Endothelial cell of umbilical vein (primary cell): Measurements from ENCODE around the gene MSL3B.

Source experiments
- BruUV-seq: library from RNA; stranded (reverse); fragments of 400-500 nt; replicated peaks from 2 replicates; lab custom pipeline; 2021; lab: Mats Ljungman, UMichigan
- CTCF ChIA-PET: fragments of 300-600, 350-600 bp; sonication (Branson Sonifier 250); formaldehyde crosslinking; loops from one replicate; lab custom pipeline; 2021; ENCODE audit warnings: antibody characterized with exemption, inconsistent platforms; lab: Charles Lee
- POLR2A ChIA-PET: fragments of 300-600, 350-600 bp; sonication (Branson Sonifier 250); formaldehyde crosslinking; loops from one replicate; lab custom pipeline; 2021; ENCODE audit warnings: antibody characterized with exemption, inconsistent platforms; lab: Charles Lee
- DNase-seq: peaks from one replicate; pipeline ENCODE4 v3.0.0-alpha.2; 2011; ENCODE audit warnings: low read depth, low spot score
- FAIRE-seq: peaks from 2 replicates; lab custom pipeline; 2011; peaks lifted over from hg19 to GRCh38; lab: Jason Lieb, UNC
- H2AFZ ChIP-seq: 2 replicates; pipeline ENCODE4 v1.6.0; 2012; ENCODE audit warnings: low read depth, low read length, control low read depth, inconsistent platforms
- H3K27ac ChIP-seq: 2 replicates; pipeline ENCODE4 v1.5.1; 2011; ENCODE audit warnings: low read depth, mild to moderate bottlenecking, control low read depth, low read length, moderate library complexity; ENCODE audit not compliant: insufficient read depth
- H3K27me3 ChIP-seq, 2 experiments: 2 replicates each; pipeline versions ENCODE4 v1.6.0 to v1.6.1; 2011; ENCODE audit warnings: low read length in 2 of 2, mixed read lengths in 1 of 2; ENCODE audit not compliant: control insufficient read depth in 2 of 2, insufficient read depth in 2 of 2
- H3K36me3 ChIP-seq, 2 experiments: 2 replicates in 1 of 2; 3 replicates in 1 of 2; pipeline ENCODE4 v1.5.1; 2011; ENCODE audit warnings: low read length in 2 of 2, mild to moderate bottlenecking in 1 of 2, moderate library complexity in 1 of 2; ENCODE audit not compliant: control insufficient read depth in 2 of 2, insufficient read depth in 2 of 2; ENCODE audit errors: extremely low read depth in 1 of 2
- H3K4me1 ChIP-seq: 3 replicates; pipeline ENCODE4 v1.5.1; 2011; ENCODE audit warnings: mild to moderate bottlenecking, low read length; ENCODE audit not compliant: control insufficient read depth, insufficient read depth; ENCODE audit errors: extremely low read depth
- H3K4me2 ChIP-seq: 2 replicates; pipeline ENCODE4 v1.6.1; 2011; ENCODE audit warnings: low read length, control low read depth, mixed read lengths; ENCODE audit not compliant: insufficient read depth
- H3K4me3 ChIP-seq, 3 experiments: fragments of 200-600 bp in 1 of 3; sonication (generic), shearing (Covaris generic) in 1 of 3; replicated peaks in 1 of 3; 2 replicates each; pipeline ENCODE4 v1.5.1; 2011 to 2016; ENCODE audit warnings: control low read depth in 3 of 3, low read length in 3 of 3, mild to moderate bottlenecking in 2 of 3, inconsistent platforms in 1 of 3, low read depth in 1 of 3, moderate library complexity in 1 of 3; ENCODE audit not compliant: insufficient read depth in 1 of 3
- H3K79me2 ChIP-seq: 2 replicates; pipeline ENCODE4 v1.6.0; 2012; ENCODE audit warnings: low read length, inconsistent platforms; ENCODE audit not compliant: control insufficient read depth, insufficient read depth
- H3K9ac ChIP-seq: replicated peaks from 2 replicates; pipeline ENCODE3; 2011; ENCODE audit warnings: low read length, control low read depth; ENCODE audit not compliant: insufficient read depth; ENCODE audit errors: extremely low read depth
- H3K9me1 ChIP-seq: replicated peaks from 3 replicates; pipeline ENCODE4 v1.6.0; 2011; ENCODE audit warnings: mild to moderate bottlenecking, low read length; ENCODE audit not compliant: control insufficient read depth, insufficient read depth; ENCODE audit errors: extremely low read depth
- H3K9me3 ChIP-seq: replicated peaks from 2 replicates; pipeline ENCODE4 v1.5.1; 2012; ENCODE audit warnings: low read length, inconsistent platforms; ENCODE audit not compliant: control insufficient read depth, insufficient read depth
- H4K20me1 ChIP-seq: replicated peaks from 2 replicates; pipeline ENCODE3; 2011; ENCODE audit warnings: mild to moderate bottlenecking, low read length; ENCODE audit not compliant: control insufficient read depth, insufficient read depth; ENCODE audit errors: extremely low read depth
- CTCF ChIP-seq, 2 donors: IDR thresholded peaks; 1 replicate in 1 of 2; 2 replicates in 1 of 2; pipeline ENCODE4 v1.5.1; 2011; ENCODE audit warnings: low read length in 2 of 2, mild to moderate bottlenecking in 2 of 2, moderate library complexity in 2 of 2, control low read depth in 1 of 2, inconsistent platforms in 1 of 2, low read depth in 1 of 2; ENCODE audit not compliant: insufficient read depth in 1 of 2; ENCODE audit errors: extremely low read depth in 1 of 2
- EZH2 ChIP-seq: IDR thresholded peaks from 2 replicates; pipeline ENCODE4 v1.6.1; 2012; ENCODE audit warnings: borderline replicate concordance, low read depth, mild to moderate bottlenecking, moderate library complexity, low read length, inconsistent platforms; ENCODE audit not compliant: severe bottlenecking
- FOS ChIP-seq: IDR thresholded peaks from 2 replicates; pipeline ENCODE4 v1.6.1; 2011; ENCODE audit warnings: mild to moderate bottlenecking, low read length, moderate library complexity, borderline replicate concordance; ENCODE audit not compliant: insufficient read depth
- GATA2 ChIP-seq: IDR thresholded peaks from 2 replicates; pipeline ENCODE4 v1.7.0; 2011; ENCODE audit warnings: low read depth, mild to moderate bottlenecking, moderate library complexity, mixed read lengths, low read length; ENCODE audit not compliant: insufficient read length, insufficient read depth
- JUN ChIP-seq: IDR thresholded peaks from 2 replicates; pipeline ENCODE4 v1.6.1; 2011; ENCODE audit warnings: borderline replicate concordance, low read depth; ENCODE audit not compliant: insufficient read length, insufficient read depth
- MAX ChIP-seq: IDR thresholded peaks from 2 replicates; pipeline ENCODE4 v1.6.1; 2011; ENCODE audit not compliant: insufficient read depth, insufficient read length
- MYC ChIP-seq: IDR thresholded peaks from one replicate; pipeline ENCODE4 v1.6.1; 2011; ENCODE audit warnings: mild to moderate bottlenecking, low read depth, low read length
- POLR2A ChIP-seq: IDR thresholded peaks from 2 replicates; pipeline ENCODE4 v1.6.1; 2012; ENCODE audit warnings: low read depth, mild to moderate bottlenecking, control low read depth, low read length
- POLR2AphosphoS5 ChIP-seq: IDR thresholded peaks from 2 replicates; pipeline ENCODE4 v1.6.1; 2012; ENCODE audit warnings: low read depth, mild to moderate bottlenecking, control low read depth, low read length, moderate library complexity; ENCODE audit not compliant: insufficient read depth
- dilution Hi-C: fragments of 300-500 bp; cut with MboI; formaldehyde crosslinking; loops from one replicate; pipeline ENCODE4 v1.15.0; 2019; ENCODE audit warnings: low sequenced_read_pairs; ENCODE audit not compliant: extremely low pct_ligation_motif_present
- intact Hi-C: fragments of 100-400 bp; cut with micrococcal nuclease; formaldehyde crosslinking; loops from one replicate; pipeline ENCODE4 v1.10.0; 2022

The MSL3B gene

GRCh38 chr2:233837694-233838229 is 30.4 kb downstream of the MSL3B start:
- no peak overlapping the region for H3K4me2 ChIP-seq
- POLR2A ChIA-PET: no interaction called here
- no peaks in the 10 kb centered on the region for H3K27me3 ChIP-seq
- no peaks in the 10 kb centered on the region for H4K20me1 ChIP-seq
- H3K9me3 ChIP-seq: no peaks in the 10 kb centered on the region
- peaks cover 4 to 46% of the 10 kb centered on the region in 2 experiments for H3K36me3 ChIP-seq
- no peaks in the 10 kb centered on the region for H3K9me1 ChIP-seq
- H3K79me2 ChIP-seq: peaks cover 71% of the 10 kb centered on the region
- no peak overlapping the region for H3K9ac ChIP-seq
- H3K4me1 ChIP-seq: no peaks in the 10 kb centered on the region
- H2AFZ ChIP-seq: no peak overlapping the region
- H3K4me3 ChIP-seq: no peak overlapping the region
- TF ChIP-seq FOS (no peak), POLR2AphosphoS5 (no peak), MAX (no peak), POLR2A (no peak), MYC (no peak)
- dilution Hi-C loops (no loop called here), intact Hi-C loops (loop anchor here (10.0 kb wide), 1 partner anchor 553 kb away; no protein-coding TSS in a partner anchor)
- no peak overlapping the region for H3K27ac ChIP-seq
- DNase-seq (no peak), FAIRE-seq (no peak)
- CTCF ChIA-PET: interaction anchor here (1.4 kb wide), 1 partner anchor 12 kb away, joined by 5 read pairs; no protein-coding TSS in a partner anchor
- BruUV-seq: no TSS peak

GRCh38 chr2:233836359-233836758 is 31.8 kb downstream of the MSL3B start:
- Histone ChIP-seq H3K27ac (no peak overlapping the region), H3K4me1 (no peaks in the 10 kb centered on the region), H3K9me3 (no peaks in the 10 kb centered on the region), H3K79me2 (peaks cover 58% of the 10 kb centered on the region), H3K9me1 (no peaks in the 10 kb centered on the region), H3K4me2 (no peak overlapping the region), H3K27me3 (no peaks in the 10 kb centered on the region), H3K36me3 (peaks cover 4 to 36% of the 10 kb centered on the region in 2 experiments), H4K20me1 (no peaks in the 10 kb centered on the region), H3K4me3 (no peak overlapping the region), H3K9ac (no peak overlapping the region), H2AFZ (no peak overlapping the region)
- ChIA-PET POLR2A (no interaction called here), CTCF (no interaction called here)
- DNase-seq (no peak), FAIRE-seq (no peak)
- intact Hi-C loops: loop anchor here (10.0 kb wide), 1 partner anchor 552 kb away; no protein-coding TSS in a partner anchor
- BruUV-seq: no TSS peak
- dilution Hi-C loops: no loop called here
- TF ChIP-seq GATA2: no peak
- TF ChIP-seq POLR2A: no peak
- TF ChIP-seq POLR2AphosphoS5: no peak
- no peak for TF ChIP-seq CTCF (IDR thresholded peaks at IDR 0.05; ENCODE audit: extremely low read depth in 1 of 2, insufficient read depth in 1 of 2, low read depth in 1 of 2, low read length in 2 of 2)
- TF ChIP-seq MYC: no peak
- TF ChIP-seq MAX: no peak
- no peak for TF ChIP-seq FOS
- no peak for TF ChIP-seq EZH2
- no peak for TF ChIP-seq JUN
